Stimulated activated CD8-positive, alpha-beta memory T cell treated with anti-CD3 and anti-CD28 coated beads, Interleukin-2, amount 100 ng/mL, for 48 hours (primary cell): ENCODE results near the gene NSG2.

Experiments used
- DNase-seq, 2 donors: peaks; one replicate each; pipeline ENCODE4 v3.0.0-alpha.2; 2020; ENCODE audit warnings: low read depth in 2 of 2

NSG2 gene

GRCh38 chr5:174149989-174150388 lies 104.5 kb downstream of the NSG2 start:
- no peak for DNase-seq

- no peak for DNase-seq
Observed at GRCh38 chr5:174151599-174152181, 106.2 kb downstream of the NSG2 start.

- DNase-seq: no peak
Observed at GRCh38 chr5:174154559-174154958, 109.1 kb downstream of the NSG2 start.

- no peak for DNase-seq
Observed at GRCh38 chr5:174155281-174155680, 109.8 kb downstream of the NSG2 start.

- no peak for DNase-seq
Observed at GRCh38 chr5:174155706-174156105, 110.2 kb downstream of the NSG2 start.

- DNase-seq: no peak
Observed at GRCh38 chr5:174157048-174157447, 111.5 kb downstream of the NSG2 start.
